Ammon's horn (tissue), 1 donor: ENCODE data around the gene GABRG3.
"Not testable (repeated sequence)": the region's sequence is repeated elsewhere in the genome, so short reads cannot be mapped to it uniquely, and the experiment has no call there.

Experiments
- DNase-seq: peaks from one replicate; pipeline ENCODE4 v3.0.0-alpha.2; 2016; ENCODE audit warnings: low spot score

GABRG3 gene

GRCh38 chr15:27003003-27003402, 32.0 kb downstream of the GABRG3 start:
- DNase-seq = not testable (repeated sequence)

DNA sequence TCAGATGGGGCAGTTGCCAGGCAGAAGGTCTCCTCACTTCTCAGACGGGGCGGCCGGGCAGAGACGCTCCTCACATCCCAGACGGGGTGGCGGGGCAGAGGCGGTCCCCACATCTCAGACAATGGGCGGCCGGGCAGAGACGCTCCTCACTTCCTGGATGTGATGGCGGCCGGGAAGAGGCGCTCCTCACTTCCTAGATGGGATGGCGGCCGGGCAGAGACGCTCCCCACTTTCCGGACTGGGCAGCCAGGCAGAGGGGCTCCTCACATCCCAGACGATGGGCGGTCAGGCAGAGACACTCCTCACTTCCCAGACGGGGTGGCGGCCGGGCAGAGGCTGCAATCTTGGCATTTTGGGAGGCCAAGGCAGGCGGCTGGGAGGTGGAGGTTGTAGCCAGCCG, 33.2 kb downstream of the GABRG3 start:
- not testable (repeated sequence) for DNase-seq

DNA sequence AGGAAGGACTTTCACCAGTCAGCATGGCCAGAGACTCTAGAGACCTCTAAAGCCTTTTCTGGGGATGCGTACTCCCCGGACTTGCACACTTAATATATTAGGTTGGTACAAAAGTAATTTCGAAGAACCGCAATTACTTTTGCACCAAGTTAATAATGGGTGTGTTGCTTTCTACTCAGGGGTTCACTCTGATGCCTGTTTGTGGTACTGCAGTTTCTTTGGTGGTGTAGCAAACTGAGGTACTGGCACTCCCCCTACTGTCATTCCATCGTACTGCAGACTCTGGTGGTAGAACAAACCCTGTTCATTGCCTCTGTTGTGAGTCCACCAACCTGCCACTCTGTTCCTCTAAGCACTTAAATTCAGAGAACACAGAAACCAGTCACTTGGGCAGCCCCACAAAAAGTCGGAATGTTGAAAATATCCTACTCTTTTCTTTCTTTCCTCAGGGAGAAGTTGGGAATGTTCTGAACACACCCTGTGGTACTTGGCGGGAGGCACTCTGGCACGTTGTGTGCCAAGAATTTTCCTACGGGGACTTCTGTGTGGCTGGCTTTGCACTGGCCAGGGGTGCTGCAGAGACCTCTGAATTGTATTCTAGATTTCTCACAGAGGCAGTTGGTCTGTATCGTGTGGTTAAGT, 46.3 kb downstream of the GABRG3 start:
- DNase-seq = peak; percentile 74

GRCh38 chr15:27019687-27020086, 48.7 kb downstream of the GABRG3 start:
- DNase-seq = no peak

DNA sequence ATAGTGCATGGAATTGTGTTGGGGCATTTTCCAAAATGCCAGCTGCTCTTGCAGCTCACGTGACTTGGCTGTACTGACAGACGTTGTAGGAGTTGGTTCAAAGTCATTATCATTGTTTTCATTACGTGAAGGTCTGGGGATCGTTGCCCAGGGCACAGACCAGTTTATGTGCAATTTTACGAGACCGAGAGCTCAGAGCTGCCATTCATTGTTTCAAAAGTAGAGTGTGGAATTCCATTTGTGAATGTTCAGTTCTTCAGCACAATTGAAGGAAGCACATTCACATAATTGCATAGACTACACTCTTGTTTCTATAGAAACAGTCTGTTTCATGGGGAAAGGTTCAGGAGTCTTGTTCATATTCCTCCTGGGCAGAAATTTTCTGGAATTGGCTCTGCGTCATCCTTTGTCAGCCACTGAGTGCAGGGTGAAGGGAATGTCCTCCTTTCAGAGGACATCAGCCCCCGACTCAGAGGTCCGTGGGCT, 54.5 kb downstream of the GABRG3 start:
- no peak for DNase-seq

DNA sequence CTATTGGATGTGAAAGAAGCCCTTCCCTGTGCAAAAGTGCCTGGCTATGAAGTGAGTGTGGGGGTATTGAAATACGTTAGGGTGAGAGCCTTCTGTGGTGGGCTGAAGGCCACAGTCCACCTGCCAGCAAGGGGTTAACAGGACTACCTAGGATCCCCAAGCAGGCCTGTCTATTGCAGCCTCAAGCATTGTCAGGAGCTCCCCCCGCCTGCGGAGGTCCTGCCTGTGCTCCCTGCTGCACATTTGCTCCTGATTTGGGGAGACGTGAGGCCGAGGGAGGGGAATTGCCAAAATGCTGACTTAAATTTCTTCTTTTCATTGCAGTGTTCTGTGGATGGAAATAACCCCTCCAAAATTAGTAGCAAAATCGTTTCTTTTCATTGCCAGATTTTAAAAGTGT, 56.2 kb downstream of the GABRG3 start:
- DNase-seq = no peak

DNA sequence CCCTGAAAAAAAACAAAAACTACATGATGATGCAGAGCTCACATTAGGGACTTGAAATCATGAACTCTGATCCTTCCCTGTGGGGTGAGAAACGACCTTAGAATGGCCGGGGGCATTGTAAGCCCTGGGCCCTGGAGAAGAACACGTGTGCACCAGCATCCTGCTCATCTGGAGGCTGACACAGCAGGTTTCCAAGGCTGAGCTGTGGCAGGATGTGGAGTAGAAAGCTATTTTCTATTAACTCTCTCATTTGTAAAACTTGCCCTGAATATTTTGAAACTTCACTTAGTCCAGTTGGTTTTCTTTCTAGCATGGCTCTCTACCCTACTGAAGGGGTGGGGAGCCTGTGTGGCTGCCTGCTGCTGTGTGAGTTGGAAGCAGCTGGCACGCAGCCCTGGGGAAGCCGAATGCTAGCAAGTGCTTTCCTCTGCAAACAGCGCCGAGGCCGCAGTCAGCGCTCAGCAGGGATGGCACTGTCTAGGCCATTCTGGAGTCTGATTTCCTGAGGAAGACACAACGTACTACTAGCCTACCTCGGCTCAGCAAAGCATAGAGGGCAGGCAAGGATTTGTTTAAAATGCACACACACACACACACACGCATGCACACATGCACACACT, 58.0 kb downstream of the GABRG3 start:
- DNase-seq = peak; percentile 74

DNA sequence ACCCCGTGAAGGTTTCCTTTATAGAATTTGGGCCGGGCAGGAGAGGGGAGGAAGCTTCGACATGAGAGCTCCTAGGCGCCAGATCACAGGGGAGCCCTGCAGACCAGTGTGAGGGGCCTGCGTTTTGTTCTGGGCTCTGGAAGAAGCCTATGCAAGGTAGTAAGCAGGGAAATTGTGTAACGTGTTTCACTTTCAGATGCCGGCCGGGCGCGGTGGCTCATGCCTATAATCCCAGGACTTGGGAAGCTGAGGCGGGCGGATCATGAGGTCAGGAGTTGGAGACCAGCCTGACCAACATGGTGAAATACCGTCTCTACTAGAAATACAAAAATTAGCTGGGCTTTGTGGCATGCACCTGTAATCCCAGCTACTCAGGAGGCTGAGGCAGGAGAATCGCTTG, 65.2 kb downstream of the GABRG3 start:
- DNase-seq = no peak

DNA sequence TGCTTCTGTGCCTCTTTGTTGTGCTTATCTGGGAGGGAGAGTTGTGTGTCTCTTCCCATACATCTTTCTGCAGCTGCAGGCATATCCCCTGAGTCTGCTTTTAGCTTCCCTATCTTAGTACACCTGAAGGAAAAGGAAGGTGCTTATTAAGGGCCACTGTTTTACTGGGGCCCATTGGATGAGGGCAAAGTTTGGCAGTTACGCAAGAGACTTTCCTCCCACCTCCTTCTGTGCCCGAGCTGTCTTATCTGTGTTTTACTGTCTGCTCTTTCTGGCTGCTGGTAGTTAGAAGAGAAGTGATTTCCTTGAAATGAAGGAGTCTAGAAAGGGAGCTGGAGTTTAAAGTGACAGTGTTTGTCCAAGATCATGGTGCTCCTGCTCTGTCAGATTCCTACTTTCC, 66.5 kb downstream of the GABRG3 start:
- DNase-seq = no peak

GRCh38 chr15:27039152-27039551, 68.2 kb downstream of the GABRG3 start:
- DNase-seq = no peak

- DNase-seq = no peak
These were observed 71.2 kb downstream of the GABRG3 start for GRCh38 chr15:27042230-27042629.

DNA sequence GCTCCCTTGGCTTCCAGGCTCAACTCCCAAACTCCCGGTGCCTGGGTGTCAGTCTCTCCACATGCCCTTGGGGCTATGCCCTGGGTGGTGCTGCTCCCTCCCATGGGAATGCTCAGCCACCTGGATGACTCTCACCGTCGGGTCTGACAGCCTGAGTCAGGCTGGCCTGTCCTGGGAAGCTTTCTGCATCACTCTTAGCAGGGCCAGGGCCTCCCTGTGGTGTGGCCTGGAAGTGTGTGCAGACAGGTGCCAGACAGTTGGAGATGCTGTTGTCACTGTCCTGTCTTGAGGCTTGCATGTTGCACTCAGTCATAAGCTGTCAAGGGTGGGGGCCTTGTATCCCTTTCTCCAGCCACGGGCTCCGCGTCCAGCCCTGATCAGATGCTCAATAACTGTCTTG, 71.7 kb downstream of the GABRG3 start:
- no peak for DNase-seq

DNA sequence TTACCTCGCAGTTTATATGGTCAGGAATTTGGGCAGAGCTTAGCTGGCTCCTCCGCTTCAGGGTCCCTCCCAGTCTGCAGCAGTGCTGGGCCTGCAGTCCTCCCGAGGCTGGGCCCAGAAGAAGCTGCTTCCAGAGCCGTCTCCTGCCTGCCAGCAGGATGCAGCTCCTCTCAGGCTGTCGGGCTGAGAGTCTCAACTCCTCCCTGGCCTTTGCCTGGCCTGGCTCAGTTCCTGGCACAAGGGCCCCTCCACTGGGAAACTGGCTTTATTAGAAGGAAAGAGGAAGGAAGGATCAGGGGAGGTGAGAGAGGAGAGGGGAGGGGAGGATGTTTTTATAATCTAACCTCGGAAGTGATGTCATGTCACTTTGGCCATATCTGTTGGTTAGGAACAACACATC, 72.8 kb downstream of the GABRG3 start:
- DNase-seq = no peak

- no peak for DNase-seq
These were observed 74.8 kb downstream of the GABRG3 start for GRCh38 chr15:27045796-27046195.

DNA sequence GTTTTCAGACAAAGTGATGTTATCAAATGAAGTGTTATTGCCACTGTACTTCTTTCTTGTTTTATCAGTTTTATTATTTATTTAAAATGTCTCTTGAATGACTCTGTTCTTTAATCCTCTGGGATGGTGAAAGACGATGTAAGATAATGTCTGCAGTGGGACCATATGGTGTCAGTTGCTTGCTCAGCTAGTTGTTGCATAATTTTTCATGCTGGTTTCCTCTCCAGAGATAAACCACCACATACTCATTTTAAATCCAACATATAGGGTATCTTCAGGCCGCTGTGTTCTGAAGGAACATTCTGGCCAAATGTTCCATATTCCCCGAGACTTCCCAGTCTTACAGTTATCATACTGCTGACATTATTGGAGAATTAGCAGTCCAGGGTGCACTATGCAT, 75.9 kb downstream of the GABRG3 start:
- DNase-seq = peak; percentile 13

GRCh38 chr15:27050163-27050562, 79.2 kb downstream of the GABRG3 start:
- no peak for DNase-seq

- no peak for DNase-seq
These were observed 83.4 kb downstream of the GABRG3 start for GRCh38 chr15:27054426-27054825.

DNA sequence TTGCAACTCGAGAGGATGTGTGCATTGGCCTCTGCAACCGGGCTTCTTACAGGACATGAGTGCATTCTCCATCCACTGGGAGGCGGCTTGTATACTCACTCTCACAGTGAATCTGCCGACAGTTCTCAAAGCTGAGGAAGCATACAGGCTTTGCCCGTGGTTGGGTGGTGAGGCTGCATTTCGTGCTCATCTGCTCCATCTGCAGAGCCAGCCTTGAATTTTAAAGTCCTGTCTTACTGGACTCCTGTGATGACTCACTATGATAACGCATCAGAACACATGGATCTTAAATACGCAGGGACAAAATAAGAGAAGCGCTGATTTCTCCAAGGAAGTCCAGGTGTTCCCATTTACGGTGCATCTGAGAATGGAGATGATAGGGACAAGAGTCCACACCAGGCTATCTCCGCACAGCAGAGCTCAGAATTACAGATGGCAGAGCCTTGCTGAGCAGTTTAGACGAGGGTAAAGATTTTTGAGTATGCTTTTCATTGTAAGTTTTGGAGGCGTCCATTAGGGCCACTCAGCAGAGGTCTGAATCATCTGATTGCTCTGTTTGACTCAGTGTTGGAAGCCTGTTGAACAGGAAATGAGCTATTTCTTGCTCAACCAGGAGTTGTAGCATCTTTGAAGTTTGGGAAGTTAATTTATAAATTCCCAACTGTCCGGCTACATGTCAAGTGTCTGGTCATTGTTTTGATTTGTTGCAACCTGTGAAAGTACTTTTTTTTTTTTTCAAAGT, 87.1 kb downstream of the GABRG3 start:
- no peak for DNase-seq

GRCh38 chr15:27058939-27059338, 88.0 kb downstream of the GABRG3 start:
- DNase-seq = no peak

GRCh38 chr15:27059610-27060202, 88.7 kb downstream of the GABRG3 start:
- peak; percentile 51 for DNase-seq

GRCh38 chr15:27061739-27062138, 90.8 kb downstream of the GABRG3 start:
- DNase-seq = no peak

DNA sequence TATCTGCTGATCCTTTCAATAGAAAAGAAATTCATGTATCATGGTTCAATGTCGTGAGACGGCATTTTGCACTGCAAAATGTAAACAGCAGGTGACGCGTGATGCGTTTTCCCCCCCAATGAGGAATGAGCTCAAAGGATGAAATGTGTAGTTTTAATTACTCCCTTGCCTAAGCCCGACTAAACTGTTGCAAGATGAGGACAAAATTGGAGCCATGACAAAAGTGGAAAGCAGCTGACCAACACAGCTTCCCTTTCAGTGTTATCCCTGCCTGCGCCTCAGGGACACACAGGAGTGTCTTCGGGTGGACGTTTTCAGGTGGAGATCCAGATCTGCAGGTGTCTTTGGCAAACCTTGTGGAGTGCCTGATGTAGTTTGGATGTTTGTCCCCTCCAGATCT, 92.0 kb downstream of the GABRG3 start:
- no peak for DNase-seq

- no peak for DNase-seq
These were observed 93.1 kb downstream of the GABRG3 start for GRCh38 chr15:27064080-27064479.
